Glutamatergic neuron (in vitro differentiated cells): Measurements from ENCODE around the gene CDK4. TPM values are rescaled to one million over a fixed set of nuclear protein-coding genes. Genes with fewer than 3 reads are reported as not detected.
"Not testable (repeated sequence)": the region's sequence is repeated elsewhere in the genome, so short reads cannot be mapped to it uniquely, and the experiment has no call there.

Experiments used
- DNase-seq: peaks from one replicate; pipeline ENCODE4 v3.0.0; 2022
- H3K27ac Mint-ChIP-seq: one replicate; pipeline ENCODE4 v1.8.0; 2020; ENCODE audit warnings: mild to moderate bottlenecking, mixed read lengths, inconsistent platforms; ENCODE audit not compliant: unreplicated experiment
- H3K27me3 Mint-ChIP-seq: one replicate; pipeline ENCODE4 v1.8.0; 2020; ENCODE audit warnings: mild to moderate bottlenecking, moderate library complexity, mixed read lengths, inconsistent platforms; ENCODE audit not compliant: unreplicated experiment
- H3K36me3 Mint-ChIP-seq: one replicate; pipeline ENCODE4 v1.8.0; 2020; ENCODE audit warnings: mild to moderate bottlenecking, mixed read lengths, inconsistent platforms; ENCODE audit not compliant: unreplicated experiment
- H3K4me1 Mint-ChIP-seq: one replicate; pipeline ENCODE4 v1.8.0; 2020; ENCODE audit warnings: mild to moderate bottlenecking, low read depth, mixed read lengths, inconsistent platforms; ENCODE audit not compliant: unreplicated experiment
- H3K4me3 Mint-ChIP-seq: one replicate; pipeline ENCODE4 v1.8.0; 2020; ENCODE audit warnings: mild to moderate bottlenecking, mixed read lengths, inconsistent platforms; ENCODE audit not compliant: unreplicated experiment
- H3K9me3 Mint-ChIP-seq: one replicate; pipeline ENCODE4 v1.8.0; 2020; ENCODE audit warnings: mild to moderate bottlenecking, moderate library complexity, mixed read lengths, inconsistent platforms; ENCODE audit not compliant: unreplicated experiment
- total RNA-seq: library from RNA; stranded (reverse); fragmentation: NEBNext Ultra II Directional; extraction: Animal tissue kit (Norgen Biotek cat#: 25700); gene quantifications from one replicate; pipeline ENCODE4 v1.2.1, GENCODE V29; 2021; ENCODE audit not compliant: unreplicated experiment
- TF ChIP-seq, protein P1 (sequence below): fragments of 200-600 bp; sonication (generic); IDR thresholded peaks from one replicate; pipeline ENCODE4 v1.5.0; 2021; ENCODE audit not compliant: partially characterized antibody, unreplicated experiment

Gene CDK4
- total RNA-seq, 1 donor from 2014 or later, result 123 TPM

DNA sequence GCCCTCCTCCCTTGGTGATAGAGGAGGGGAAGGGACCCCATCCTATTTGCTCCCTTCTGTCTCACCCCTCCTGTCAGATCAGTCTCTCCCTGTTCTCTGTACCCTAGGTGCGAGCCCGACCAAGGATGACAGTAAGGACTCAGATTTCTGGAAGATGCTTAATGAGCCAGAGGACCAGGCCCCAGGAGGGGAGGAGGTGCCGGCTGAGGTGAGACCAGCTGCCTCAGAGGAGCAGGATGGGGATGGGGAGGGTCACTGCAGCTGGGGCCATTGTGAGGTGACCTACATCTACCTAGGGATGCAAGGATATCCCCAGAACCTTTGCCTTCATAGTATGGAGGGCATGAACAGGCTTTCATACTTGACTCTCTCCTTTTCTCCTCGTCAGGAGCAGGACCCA, 35.8 kb downstream of the CDK4 start:
- TF ChIP-seq, protein P1, sequence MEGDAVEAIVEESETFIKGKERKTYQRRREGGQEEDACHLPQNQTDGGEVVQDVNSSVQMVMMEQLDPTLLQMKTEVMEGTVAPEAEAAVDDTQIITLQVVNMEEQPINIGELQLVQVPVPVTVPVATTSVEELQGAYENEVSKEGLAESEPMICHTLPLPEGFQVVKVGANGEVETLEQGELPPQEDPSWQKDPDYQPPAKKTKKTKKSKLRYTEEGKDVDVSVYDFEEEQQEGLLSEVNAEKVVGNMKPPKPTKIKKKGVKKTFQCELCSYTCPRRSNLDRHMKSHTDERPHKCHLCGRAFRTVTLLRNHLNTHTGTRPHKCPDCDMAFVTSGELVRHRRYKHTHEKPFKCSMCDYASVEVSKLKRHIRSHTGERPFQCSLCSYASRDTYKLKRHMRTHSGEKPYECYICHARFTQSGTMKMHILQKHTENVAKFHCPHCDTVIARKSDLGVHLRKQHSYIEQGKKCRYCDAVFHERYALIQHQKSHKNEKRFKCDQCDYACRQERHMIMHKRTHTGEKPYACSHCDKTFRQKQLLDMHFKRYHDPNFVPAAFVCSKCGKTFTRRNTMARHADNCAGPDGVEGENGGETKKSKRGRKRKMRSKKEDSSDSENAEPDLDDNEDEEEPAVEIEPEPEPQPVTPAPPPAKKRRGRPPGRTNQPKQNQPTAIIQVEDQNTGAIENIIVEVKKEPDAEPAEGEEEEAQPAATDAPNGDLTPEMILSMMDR, result no peak
- no peak for DNase-seq
- Mint-ChIP-seq H3K9me3 (peaks cover 4% of the 10 kb centered on the region), H3K27ac (no peak overlapping the region), H3K27me3 (no peaks in the 10 kb centered on the region), H3K4me1 (peaks cover 4% of the 10 kb centered on the region), H3K36me3 (peaks cover 23% of the 10 kb centered on the region), H3K4me3 (no peak overlapping the region)

DNA sequence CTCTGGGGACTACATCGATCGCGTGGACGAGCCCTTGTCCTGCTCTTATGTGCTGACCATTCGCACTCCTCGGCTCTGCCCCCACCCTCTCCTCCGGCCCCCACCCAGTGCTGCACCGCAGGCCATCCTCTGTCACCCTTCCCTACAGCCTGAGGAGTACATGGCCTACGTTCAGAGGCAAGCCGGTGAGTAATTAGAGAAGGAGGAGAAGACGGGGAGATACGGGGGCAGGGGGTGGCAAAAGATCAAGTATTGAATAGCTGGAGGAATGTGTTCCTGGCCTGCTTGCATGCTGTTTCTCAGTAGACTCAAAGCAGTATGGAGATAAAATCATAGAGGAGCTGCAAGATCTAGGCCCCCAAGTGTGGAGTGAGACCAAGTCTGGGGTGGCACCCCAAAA, 36.3 kb downstream of the CDK4 start:
- TF ChIP-seq, protein P1, result no peak
- Mint-ChIP-seq H3K9me3 (peaks cover 3% of the 10 kb centered on the region), H3K4me3 (no peak overlapping the region), H3K4me1 (peaks cover 4% of the 10 kb centered on the region), H3K27me3 (no peaks in the 10 kb centered on the region), H3K27ac (no peak overlapping the region), H3K36me3 (peaks cover 23% of the 10 kb centered on the region)
- no peak for DNase-seq

DNA sequence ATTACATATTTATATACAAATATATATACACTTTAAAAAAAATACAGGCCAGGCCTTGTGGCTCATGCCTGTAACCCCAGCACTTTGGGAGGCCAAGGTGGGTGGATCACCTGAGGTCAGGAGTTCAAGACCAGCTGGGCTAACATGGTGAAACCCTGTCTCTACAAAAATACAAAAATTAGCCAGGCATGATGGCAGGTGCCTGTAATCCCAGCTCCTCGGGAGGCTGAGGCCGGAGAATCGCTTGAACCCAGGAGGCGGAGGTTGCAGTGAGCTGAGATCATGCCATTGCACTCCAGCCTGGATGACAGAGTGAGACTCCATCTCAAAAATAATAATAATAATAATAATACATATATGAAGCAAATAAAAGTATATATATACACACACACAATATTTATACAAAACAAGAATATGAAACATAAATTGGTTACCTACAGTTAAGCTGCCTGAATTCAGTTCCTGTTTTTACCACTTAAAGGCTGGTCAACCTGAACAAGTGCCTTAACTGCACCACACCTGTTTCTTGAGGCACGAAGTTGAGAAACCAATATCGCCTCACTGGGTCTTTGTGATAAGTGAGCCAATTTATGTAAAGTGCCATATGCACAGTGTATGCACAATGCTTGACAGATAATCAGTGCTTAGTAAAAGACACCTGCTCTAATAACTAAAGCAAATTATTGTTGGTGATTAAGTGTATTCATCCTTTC, 36.9 kb downstream of the CDK4 start:
- not testable (repeated sequence) for H3K4me1 Mint-ChIP-seq, H3K27ac Mint-ChIP-seq, H3K27me3 Mint-ChIP-seq, H3K4me3 Mint-ChIP-seq, H3K9me3 Mint-ChIP-seq, DNase-seq
- H3K36me3 Mint-ChIP-seq, result peaks cover 23% of the 10 kb centered on the region

DNA sequence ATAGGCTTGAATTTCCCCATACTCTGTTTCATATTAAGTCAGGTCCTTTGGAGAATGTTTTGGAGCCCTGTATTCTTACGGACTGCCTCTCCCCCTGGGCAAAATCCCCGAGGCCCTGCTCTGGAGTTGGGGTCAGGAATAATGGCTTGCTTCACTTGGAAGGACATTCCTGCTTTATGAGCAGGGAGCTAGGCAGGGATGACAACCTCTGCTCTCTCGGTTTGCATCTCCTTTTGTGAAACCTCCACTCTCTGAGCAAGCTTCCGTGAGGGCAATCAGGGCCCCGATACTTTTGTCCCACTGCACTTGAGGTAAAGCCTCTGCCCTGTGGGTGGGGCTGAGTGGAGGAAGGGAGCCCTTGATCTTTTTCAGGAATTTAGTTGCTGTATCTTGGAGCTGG, 38.9 kb downstream of the CDK4 start:
- no peak for DNase-seq
- Mint-ChIP-seq H3K36me3 (peaks cover 12% of the 10 kb centered on the region), H3K9me3 (no peaks in the 10 kb centered on the region), H3K27ac (no peak overlapping the region), H3K27me3 (no peaks in the 10 kb centered on the region), H3K4me1 (peaks cover 4% of the 10 kb centered on the region), H3K4me3 (peak overlapping the region; percentile 34)
- TF ChIP-seq, protein P1, result no peak

DNA sequence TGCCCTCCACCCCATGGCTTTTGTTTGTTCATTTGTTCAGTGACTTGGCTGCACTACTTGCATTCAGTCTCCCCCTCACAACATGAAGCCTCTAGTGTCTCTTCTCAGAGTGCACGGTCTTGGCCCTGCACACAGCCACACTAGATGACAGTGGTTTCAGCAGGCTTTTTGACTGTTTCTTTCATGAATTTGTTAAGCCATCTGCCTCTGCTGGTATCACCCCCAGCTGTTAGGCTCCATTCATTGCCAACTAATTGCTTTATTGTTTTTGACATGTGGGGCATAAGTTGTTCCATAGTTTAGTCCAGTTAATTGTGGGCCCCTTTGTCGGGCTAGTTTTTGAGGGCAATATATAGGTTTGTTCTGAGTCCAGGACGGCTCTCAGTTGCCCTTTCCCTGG, 39.4 kb downstream of the CDK4 start:
- Mint-ChIP-seq H3K4me3 (no peak overlapping the region), H3K4me1 (peaks cover 4% of the 10 kb centered on the region), H3K27ac (peak overlapping the region; percentile 64), H3K36me3 (peaks cover 8% of the 10 kb centered on the region), H3K27me3 (no peaks in the 10 kb centered on the region), H3K9me3 (no peaks in the 10 kb centered on the region)
- DNase-seq, result no peak
- TF ChIP-seq, protein P1, result no peak
